K562 (cell line): Measurements from ENCODE around the gene PCP4L1. TPM values are rescaled to one million over a fixed set of nuclear protein-coding genes. Genes with fewer than 3 reads are reported as not detected.

ENCODE experiments used
- ARID2 ChIP-seq: fragments of 450-650 bp; IDR thresholded peaks from 2 replicates; pipeline ENCODE4 v1.6.1; 2017; ENCODE audit warnings: antibody characterized with exemption, mild to moderate bottlenecking
- BCOR ChIP-seq: fragments of 450-650 bp; IDR thresholded peaks from 2 replicates; pipeline ENCODE4 v1.6.1; 2016
- CXXC5 ChIP-seq: fragments of 250-450 bp; sonication (Bioruptor Pico); IDR thresholded peaks from 2 replicates; pipeline ENCODE4 v1.8.0; 2022; ENCODE audit warnings: inconsistent platforms, mild to moderate bottlenecking, moderate library complexity
- ELF1 ChIP-seq: fragments of 200-800 bp; sonication (Bioruptor generic); IDR thresholded peaks from 2 replicates; pipeline ENCODE4 v1.6.1; 2016; ENCODE audit warnings: missing genetic modification characterization, missing compliant biosample characterization
- EP300 ChIP-seq: IDR thresholded peaks from 2 replicates; pipeline ENCODE4 v1.6.1; 2012; ENCODE audit warnings: low read length, improper control_type of control experiment
- ESRRA ChIP-seq: fragments of 450-650 bp; IDR thresholded peaks from 2 replicates; pipeline ENCODE4 v1.6.1; 2014; ENCODE audit warnings: low read depth, mild to moderate bottlenecking, moderate library complexity, borderline replicate concordance
- MAFF ChIP-seq: IDR thresholded peaks from 2 replicates; pipeline ENCODE4 v1.6.1; 2012; ENCODE audit warnings: low read length, improper control_type of control experiment
- MEF2A ChIP-seq: IDR thresholded peaks from 2 replicates; pipeline ENCODE4 v1.6.1; 2011; ENCODE audit warnings: low read depth, mild to moderate bottlenecking, low read length, moderate library complexity; ENCODE audit not compliant: control insufficient read depth
- NFXL1 ChIP-seq: fragments of 450-650 bp; formaldehyde crosslinking; IDR thresholded peaks from 2 replicates; pipeline ENCODE4 v1.4.0; 2021; ENCODE audit warnings: mild to moderate bottlenecking
- SPI1 ChIP-seq: IDR thresholded peaks from 2 replicates; pipeline ENCODE4 v1.6.1; 2011; ENCODE audit warnings: low read depth, low read length, control low read depth, borderline replicate concordance
- TAF7 ChIP-seq: fragments of 450-650 bp; IDR thresholded peaks from 2 replicates; pipeline ENCODE4 v1.6.1; 2016; ENCODE audit warnings: missing genetic modification characterization, missing compliant biosample characterization
- TCF3 ChIP-seq: sonication (generic); formaldehyde crosslinking; IDR thresholded peaks from 2 replicates; pipeline ENCODE4 v1.4.0; 2020; ENCODE audit warnings: mild to moderate bottlenecking, missing genetic modification reagents
- ZBTB17 ChIP-seq: fragments of 450-650 bp; formaldehyde crosslinking; IDR thresholded peaks from 2 replicates; pipeline ENCODE4 v1.4.0; 2020; ENCODE audit warnings: mild to moderate bottlenecking
- ZNF408 ChIP-seq: fragments of 250-450 bp; sonication (Bioruptor Pico); IDR thresholded peaks from 2 replicates; pipeline ENCODE4 v1.4.0; 2020; ENCODE audit warnings: low read depth, mild to moderate bottlenecking, moderate library complexity
- polyA plus RNA-seq, 8 experiments: library from polyadenylated mRNA; depleted of rRNA in 4 of 8; stranded (reverse) in 5 of 8; unstranded in 3 of 8; fragments of >200 nt; fragmentation: Nextera tagmentation in 2 of 8; fragmentation: Illumina TruSeq in 1 of 8; extraction: Ambion mirVana in 2 of 8; extraction: Trizol in 1 of 8; gene quantifications; 2 replicates each; pipeline versions ENCODE4 v1.2.1 to v1.2.3, GENCODE V29; 2011 to 2014; ENCODE audit warnings: inconsistent platforms in 1 of 8, missing spikeins in 1 of 8
- total RNA-seq, 7 experiments: library from RNA; depleted of rRNA in 6 of 7; stranded (reverse); fragments of >200 nt in 6 of 7; fragmentation: Illumina TruSeq in 2 of 7; extraction: Trizol in 2 of 7; gene quantifications; 2 replicates each; pipeline versions ENCODE4 v1.2.1 to v1.2.3, GENCODE V29; 2011 to 2021; ENCODE audit warnings: low replicate concordance in 1 of 7
- TF ChIP-seq, protein P1 (sequence below): sonication (generic); formaldehyde crosslinking; IDR thresholded peaks from 2 replicates; pipeline ENCODE4 v1.8.0; 2022; ENCODE audit warnings: missing genetic modification reagents, mild to moderate bottlenecking, moderate library complexity, borderline replicate concordance
- TF ChIP-seq, protein P2 (sequence below), 2 experiments: fragments of 450-650 bp in 1 of 2; sonication (generic) in 1 of 2; formaldehyde crosslinking in 1 of 2; IDR thresholded peaks in 1 of 2; conservative IDR thresholded peaks in 1 of 2; 2 replicates each; pipeline versions ENCODE4 v1.6.1 to v1.8.1; 2016 to 2023; ENCODE audit warnings: mild to moderate bottlenecking in 2 of 2, moderate library complexity in 2 of 2, inconsistent platforms in 1 of 2, missing genetic modification reagents in 1 of 2
- TF ChIP-seq, protein P3 (sequence below): fragments of 450-650 bp; formaldehyde crosslinking; IDR thresholded peaks from 2 replicates; pipeline ENCODE4 v1.4.0; 2022; ENCODE audit warnings: mild to moderate bottlenecking, moderate library complexity
- TF ChIP-seq, protein P4 (sequence below): fragments of 450-650 bp; IDR thresholded peaks from 2 replicates; pipeline ENCODE4 v1.6.1; 2014; ENCODE audit warnings: low read depth, mild to moderate bottlenecking, moderate library complexity, borderline replicate concordance
- TF ChIP-seq, protein P5 (sequence below): IDR thresholded peaks from 2 replicates; pipeline ENCODE4 v1.6.1; 2011; ENCODE audit warnings: borderline replicate concordance, low read depth, mild to moderate bottlenecking, moderate library complexity, low read length; ENCODE audit not compliant: insufficient read depth, poor library complexity, severe bottlenecking
- TF ChIP-seq, protein P6 (sequence below): fragments of 450-650 bp; IDR thresholded peaks from 2 replicates; pipeline ENCODE4 v1.6.1; 2016

The PCP4L1 gene
- total and polyA plus RNA-seq, 9 of the 15 experiments (the other 6 are each of a cell fraction or from before 2014, with no cell fraction given) = not detected

DNA sequence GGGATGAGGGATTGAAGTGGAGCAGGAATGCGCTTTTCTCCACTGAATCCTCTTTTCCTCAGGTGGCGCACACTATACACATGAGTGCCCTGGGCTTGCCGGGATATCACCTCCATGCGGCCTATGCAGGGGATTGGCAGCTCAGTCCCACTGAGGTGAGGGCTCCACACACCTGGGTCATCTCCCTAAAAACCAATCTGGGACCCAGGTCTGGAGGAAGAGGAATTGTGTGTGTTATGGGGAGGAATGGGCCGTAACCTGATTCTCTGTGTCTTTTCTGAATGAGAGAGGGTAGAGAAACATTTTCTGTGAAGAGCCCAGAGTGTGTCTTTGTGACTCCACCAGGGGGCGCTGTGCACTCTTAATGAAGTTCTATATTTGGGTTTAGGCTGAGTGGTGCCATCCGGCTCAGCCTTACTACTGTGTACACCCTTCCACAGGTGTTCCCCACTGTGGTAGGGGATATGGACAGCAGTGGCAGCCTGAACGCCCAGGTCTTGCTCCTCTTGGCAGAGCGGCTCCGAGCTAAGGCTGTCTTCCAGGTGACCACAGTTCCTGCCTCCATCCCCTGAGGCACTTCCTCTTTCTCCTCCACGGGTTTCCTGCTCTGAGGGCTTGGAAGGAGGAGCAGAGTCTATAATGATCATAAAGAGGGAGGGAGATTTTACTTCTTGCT lies 31.2 kb upstream of the PCP4L1 start (continued):
- peak; percentile 37; the same call in 1 of the 2 replicates for TF ChIP-seq CXXC5 (CRISPR knock-in tag)
- TF ChIP-seq NFXL1 (CRISPR knock-in tag) = no peak
- TF ChIP-seq EP300 = no peak
- TF ChIP-seq ZNF408 (CRISPR knock-in tag) = no peak
- peak; percentile 87 for TF ChIP-seq MEF2A
- no peak for TF ChIP-seq TAF7 (tag)
- 0 out of 2 replicates have a peak, but pooled peaks have one; percentile 54 for TF ChIP-seq ZBTB17 (CRISPR knock-in tag)
- TF ChIP-seq BCOR = no peak
- peak; percentile 100 for TF ChIP-seq SPI1
- no peak for TF ChIP-seq MAFF
- TF ChIP-seq, protein P1, sequence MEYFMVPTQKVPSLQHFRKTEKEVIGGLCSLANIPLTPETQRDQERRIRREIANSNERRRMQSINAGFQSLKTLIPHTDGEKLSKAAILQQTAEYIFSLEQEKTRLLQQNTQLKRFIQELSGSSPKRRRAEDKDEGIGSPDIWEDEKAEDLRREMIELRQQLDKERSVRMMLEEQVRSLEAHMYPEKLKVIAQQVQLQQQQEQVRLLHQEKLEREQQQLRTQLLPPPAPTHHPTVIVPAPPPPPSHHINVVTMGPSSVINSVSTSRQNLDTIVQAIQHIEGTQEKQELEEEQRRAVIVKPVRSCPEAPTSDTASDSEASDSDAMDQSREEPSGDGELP (CRISPR knock-in tag) = peak; percentile 66; the same call in 1 of the 2 replicates
- TF ChIP-seq, protein P2, sequence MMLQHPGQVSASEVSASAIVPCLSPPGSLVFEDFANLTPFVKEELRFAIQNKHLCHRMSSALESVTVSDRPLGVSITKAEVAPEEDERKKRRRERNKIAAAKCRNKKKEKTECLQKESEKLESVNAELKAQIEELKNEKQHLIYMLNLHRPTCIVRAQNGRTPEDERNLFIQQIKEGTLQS (IDR thresholded peaks at IDR 0.05) = no peak; the same call in 1 of the 2 replicates
- TF ChIP-seq, protein P2 (CRISPR knock-in tag; conservative IDR thresholded peaks at IDR 0.05) = peak; percentile 28; the same call in 1 of the 2 replicates
- TF ChIP-seq, protein P3, sequence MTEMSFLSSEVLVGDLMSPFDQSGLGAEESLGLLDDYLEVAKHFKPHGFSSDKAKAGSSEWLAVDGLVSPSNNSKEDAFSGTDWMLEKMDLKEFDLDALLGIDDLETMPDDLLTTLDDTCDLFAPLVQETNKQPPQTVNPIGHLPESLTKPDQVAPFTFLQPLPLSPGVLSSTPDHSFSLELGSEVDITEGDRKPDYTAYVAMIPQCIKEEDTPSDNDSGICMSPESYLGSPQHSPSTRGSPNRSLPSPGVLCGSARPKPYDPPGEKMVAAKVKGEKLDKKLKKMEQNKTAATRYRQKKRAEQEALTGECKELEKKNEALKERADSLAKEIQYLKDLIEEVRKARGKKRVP = peak; percentile 26; the same call in 1 of the 2 replicates
- TF ChIP-seq, protein P4, sequence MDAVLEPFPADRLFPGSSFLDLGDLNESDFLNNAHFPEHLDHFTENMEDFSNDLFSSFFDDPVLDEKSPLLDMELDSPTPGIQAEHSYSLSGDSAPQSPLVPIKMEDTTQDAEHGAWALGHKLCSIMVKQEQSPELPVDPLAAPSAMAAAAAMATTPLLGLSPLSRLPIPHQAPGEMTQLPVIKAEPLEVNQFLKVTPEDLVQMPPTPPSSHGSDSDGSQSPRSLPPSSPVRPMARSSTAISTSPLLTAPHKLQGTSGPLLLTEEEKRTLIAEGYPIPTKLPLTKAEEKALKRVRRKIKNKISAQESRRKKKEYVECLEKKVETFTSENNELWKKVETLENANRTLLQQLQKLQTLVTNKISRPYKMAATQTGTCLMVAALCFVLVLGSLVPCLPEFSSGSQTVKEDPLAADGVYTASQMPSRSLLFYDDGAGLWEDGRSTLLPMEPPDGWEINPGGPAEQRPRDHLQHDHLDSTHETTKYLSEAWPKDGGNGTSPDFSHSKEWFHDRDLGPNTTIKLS = peak; percentile 44; the same call in 1 of the 2 replicates
- peak; percentile 38; the same call in 1 of the 2 replicates for TF ChIP-seq ESRRA
- 0 out of 2 replicates have a peak, but pooled peaks have one; percentile 65 for TF ChIP-seq ARID2
- no peak for TF ChIP-seq TCF3 (CRISPR knock-in tag)
- TF ChIP-seq, protein P5, sequence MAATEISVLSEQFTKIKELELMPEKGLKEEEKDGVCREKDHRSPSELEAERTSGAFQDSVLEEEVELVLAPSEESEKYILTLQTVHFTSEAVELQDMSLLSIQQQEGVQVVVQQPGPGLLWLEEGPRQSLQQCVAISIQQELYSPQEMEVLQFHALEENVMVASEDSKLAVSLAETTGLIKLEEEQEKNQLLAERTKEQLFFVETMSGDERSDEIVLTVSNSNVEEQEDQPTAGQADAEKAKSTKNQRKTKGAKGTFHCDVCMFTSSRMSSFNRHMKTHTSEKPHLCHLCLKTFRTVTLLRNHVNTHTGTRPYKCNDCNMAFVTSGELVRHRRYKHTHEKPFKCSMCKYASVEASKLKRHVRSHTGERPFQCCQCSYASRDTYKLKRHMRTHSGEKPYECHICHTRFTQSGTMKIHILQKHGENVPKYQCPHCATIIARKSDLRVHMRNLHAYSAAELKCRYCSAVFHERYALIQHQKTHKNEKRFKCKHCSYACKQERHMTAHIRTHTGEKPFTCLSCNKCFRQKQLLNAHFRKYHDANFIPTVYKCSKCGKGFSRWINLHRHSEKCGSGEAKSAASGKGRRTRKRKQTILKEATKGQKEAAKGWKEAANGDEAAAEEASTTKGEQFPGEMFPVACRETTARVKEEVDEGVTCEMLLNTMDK = peak; percentile 75
- TF ChIP-seq ELF1 (tag) = peak; percentile 48; the same call in 1 of the 2 replicates
- TF ChIP-seq, protein P6, sequence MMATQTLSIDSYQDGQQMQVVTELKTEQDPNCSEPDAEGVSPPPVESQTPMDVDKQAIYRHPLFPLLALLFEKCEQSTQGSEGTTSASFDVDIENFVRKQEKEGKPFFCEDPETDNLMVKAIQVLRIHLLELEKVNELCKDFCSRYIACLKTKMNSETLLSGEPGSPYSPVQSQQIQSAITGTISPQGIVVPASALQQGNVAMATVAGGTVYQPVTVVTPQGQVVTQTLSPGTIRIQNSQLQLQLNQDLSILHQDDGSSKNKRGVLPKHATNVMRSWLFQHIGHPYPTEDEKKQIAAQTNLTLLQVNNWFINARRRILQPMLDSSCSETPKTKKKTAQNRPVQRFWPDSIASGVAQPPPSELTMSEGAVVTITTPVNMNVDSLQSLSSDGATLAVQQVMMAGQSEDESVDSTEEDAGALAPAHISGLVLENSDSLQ = peak; percentile 9; the same call in 1 of the 2 replicates
